SHP77 treated with DMSO at 0.1 percent for 48 hours (cell line): ENCODE data around the gene F2RL2.

Experiments
- DNase-seq: peaks from one replicate; lab custom pipeline; 2025; lab: John Stamatoyannopoulos, UW

Gene F2RL2, protein sequence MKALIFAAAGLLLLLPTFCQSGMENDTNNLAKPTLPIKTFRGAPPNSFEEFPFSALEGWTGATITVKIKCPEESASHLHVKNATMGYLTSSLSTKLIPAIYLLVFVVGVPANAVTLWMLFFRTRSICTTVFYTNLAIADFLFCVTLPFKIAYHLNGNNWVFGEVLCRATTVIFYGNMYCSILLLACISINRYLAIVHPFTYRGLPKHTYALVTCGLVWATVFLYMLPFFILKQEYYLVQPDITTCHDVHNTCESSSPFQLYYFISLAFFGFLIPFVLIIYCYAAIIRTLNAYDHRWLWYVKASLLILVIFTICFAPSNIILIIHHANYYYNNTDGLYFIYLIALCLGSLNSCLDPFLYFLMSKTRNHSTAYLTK

DNA sequence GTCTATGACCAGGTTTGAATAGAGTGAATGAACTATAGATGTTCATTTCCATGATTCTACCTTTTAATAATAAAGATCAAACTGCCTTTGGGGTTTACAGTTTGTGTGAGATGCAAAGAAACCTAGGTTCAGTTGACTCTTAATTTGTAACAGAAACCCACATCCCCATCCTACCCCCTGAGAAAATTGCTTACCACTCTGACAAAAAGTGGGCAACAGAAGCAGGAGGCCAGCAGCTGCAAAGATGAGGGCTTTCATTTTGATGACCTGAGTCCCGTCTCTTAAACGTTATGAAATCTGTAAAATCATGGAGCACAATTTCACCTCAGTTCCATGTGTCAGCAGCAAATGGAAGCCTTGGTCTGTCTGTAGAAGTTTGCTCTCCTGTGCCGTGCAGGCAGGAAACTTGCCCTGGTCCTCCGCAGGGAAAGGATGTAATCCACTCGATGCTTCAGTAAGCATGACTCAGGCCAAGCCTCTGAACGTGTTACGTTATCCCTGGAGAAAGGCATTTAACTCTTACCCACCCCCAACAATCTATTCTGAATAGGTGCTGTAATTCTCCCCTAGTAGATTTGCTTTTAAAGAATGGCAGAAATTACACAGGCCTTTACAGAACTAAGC is at the start of gene F2RL2:
Gene F2RL2, minus strand, starts transcription at position 431 of the 624 bp plus-strand sequence. Its CDS starts 173 bp downstream, at position 258.
- DNase-seq, result no peak

- DNase-seq, result no peak
These were observed 49.0 kb upstream of the F2RL2 start for GRCh38 chr5:76672242-76672641.

DNA sequence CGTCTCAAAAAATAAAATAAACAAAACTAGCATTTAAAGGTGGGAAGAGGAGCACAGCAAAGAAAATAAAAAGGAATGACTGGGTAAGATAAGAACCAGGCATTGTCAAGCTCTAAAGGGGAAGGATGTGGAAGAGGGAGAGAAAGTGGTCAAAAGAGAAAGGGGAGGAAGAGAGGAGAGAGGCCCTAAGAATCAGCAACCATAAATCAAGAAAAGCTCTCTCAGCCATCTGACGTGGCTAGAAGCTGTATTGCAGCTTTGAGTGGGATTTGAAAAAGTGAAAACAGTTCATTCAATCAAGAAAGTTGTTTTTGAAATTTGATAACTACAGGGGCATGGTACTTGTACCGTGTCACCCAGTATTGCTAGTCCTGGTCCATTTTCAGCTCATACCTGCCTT is 47.3 kb upstream of the F2RL2 start:
- DNase-seq, result no peak

DNA sequence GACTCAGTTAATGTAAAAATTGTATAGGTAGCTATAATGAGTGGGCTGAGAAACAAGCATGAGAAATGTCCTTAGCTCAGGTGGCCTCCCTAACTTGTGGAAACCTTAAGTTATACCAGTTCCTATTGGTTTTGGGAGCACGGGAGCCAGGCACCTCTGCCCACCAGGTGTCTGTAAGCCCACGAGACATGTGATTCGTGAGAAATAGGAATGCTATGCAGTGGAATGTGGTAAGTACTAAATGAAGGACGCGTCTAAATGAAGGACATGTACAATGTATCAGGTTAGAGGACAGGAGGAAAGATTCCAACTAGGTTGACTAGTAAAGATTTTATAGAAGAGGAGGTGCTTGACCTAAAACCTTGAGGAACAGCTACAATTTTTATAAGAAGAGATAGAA is 46.0 kb upstream of the F2RL2 start:
- DNase-seq, result no peak

GRCh38 chr5:76667495-76667894 is 44.3 kb upstream of the F2RL2 start:
- no peak for DNase-seq

DNA sequence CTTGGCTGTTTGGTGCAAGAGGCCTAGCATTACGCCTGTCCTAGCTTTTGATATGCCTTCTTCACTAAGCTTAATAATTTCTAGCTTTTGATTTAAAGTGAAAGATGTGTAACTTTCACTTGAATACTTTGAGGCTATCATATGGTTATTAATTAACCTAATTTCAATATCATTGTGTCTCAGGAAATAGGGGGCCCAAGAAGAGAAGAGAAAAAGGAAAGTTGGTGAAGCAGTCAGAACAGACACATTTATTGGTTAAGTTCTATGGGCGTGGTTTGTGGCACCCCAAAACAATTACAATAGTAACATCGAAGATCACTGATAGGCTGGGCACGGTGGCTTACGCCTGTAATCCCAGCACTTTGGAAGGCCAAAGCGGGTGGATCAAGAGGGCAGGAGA is 40.9 kb upstream of the F2RL2 start:
- DNase-seq, result no peak

DNA sequence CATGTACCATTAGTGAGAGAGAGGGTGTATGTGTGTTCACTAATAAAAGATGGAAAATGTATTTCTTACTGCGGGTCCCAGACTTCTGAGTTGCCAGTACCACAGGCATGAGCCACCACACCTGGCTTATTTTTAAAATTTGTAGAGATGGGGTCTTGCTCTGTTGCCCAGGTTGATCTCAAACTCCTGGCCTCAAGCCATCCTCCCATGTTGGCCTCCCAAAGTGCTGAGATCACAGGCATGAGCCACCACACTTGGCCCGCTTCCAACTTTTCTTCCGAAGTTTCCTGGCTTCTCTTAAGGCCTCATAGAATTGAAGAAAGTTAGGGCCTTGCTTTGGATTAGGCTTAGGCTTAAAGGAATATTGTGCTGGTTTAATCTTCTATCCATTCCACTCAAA is 40.4 kb upstream of the F2RL2 start:
- DNase-seq, result no peak

GRCh38 chr5:76662521-76662920 is 39.3 kb upstream of the F2RL2 start:
- DNase-seq, result no peak

GRCh38 chr5:76660360-76660759 is 37.2 kb upstream of the F2RL2 start:
- DNase-seq, result no peak

GRCh38 chr5:76657683-76658311 is 34.6 kb upstream of the F2RL2 start:
- DNase-seq, result no peak

GRCh38 chr5:76657091-76657490 is 33.9 kb upstream of the F2RL2 start:
- DNase-seq, result no peak

GRCh38 chr5:76652809-76653414 is 29.7 kb upstream of the F2RL2 start:
- DNase-seq, result no peak

DNA sequence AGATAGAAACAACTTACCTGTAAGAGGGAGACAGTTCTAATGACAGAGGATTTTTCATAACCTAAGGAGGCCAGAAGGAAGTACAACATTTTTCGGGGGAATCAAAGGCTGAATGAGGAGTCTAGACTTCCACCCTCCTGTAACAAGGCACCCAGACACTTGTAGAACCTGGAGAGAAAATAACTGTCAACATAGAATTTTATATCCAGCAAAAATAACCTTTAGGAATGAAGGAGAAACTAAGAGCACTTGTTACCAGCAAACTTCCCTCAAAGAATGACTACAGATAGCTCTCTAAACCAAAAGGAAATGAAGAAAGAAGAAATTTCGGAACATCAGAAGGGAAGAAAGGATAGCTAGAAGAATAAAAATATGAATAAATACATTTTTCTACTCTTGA is 25.9 kb upstream of the F2RL2 start:
- DNase-seq, result no peak

DNA sequence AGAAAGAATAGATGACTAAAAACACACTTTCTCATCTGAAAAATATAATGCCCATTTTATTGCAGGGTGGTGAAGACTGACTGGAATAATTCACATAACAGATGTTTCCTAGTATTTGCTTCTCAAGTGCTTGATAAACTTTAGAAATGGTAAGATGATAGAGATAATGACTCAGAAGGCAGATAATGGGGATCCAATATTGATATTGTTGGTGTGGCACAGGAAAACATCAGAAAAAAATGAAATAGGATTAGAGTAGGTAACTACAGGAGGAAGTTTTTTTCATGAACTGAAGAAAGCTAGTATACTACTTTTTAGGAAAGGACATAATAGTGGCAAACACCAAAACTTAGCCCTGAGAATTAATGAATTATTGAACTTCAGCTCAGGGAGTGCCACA is 20.2 kb upstream of the F2RL2 start:
- DNase-seq, result no peak

- no peak for DNase-seq
These were observed 19.3 kb upstream of the F2RL2 start for GRCh38 chr5:76642390-76643040.

- DNase-seq, result peak; percentile 6
These were observed 18.4 kb upstream of the F2RL2 start for GRCh38 chr5:76641514-76642120.

- DNase-seq, result no peak
These were observed 15.3 kb upstream of the F2RL2 start for GRCh38 chr5:76638479-76638878.

DNA sequence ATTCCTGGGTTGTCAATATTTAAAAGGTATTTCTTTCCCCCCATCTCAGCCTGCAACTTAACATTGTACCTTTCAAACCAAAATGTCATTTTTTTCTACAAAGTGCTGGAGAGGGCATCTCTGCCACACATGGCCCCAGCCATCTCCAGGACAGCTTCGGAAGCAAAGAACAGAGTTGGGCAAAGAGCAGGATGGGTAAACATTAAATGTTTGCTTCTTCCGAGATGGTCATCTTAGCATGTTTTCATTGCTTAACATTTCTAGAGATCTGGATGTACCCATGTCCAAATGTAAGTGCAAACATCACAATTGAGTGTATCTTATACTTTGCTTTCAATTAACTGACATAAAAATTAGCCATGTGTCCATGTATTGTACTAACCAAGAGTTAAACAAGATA is 14.3 kb upstream of the F2RL2 start:
- DNase-seq, result no peak

DNA sequence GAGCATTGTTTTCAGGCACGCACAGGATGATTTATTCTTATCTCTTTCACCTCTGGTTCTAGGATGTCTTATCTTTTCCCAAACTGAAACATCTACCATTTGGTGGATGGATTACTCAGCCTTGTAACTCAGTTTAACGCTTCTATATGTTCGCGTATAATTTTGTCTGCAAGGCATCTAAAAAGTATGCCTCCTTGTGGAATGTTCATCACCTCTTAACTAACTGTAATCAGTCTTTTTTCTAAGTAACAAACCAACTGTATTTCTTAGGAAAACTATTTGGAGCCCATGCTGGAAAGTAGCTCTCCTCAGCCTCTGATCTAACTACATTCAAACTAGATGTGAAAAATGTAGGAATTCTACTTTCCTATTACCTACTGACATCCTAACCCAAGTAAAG is 11.5 kb upstream of the F2RL2 start:
- DNase-seq, result no peak

DNA sequence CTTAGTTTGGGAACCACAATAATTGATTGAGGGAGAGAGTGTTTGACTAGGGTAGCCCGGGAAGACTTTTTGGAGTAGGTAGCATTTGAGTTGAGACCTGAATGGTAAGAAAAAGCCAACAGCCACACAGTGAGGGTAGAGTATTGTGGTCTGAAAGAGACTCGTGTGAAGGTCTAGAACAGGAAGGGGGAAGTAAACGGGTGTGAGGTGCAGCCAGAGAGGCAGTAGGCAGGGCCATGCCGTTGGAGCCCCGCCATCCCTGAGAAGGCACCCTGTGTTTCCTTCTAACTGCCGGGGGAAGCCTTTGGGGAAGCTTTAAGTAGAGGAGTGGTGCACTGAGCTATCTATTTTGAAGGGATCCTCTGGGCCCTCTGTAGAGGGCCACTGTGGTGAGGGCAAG is 3.5 kb upstream of the F2RL2 start:
- DNase-seq, result no peak

DNA sequence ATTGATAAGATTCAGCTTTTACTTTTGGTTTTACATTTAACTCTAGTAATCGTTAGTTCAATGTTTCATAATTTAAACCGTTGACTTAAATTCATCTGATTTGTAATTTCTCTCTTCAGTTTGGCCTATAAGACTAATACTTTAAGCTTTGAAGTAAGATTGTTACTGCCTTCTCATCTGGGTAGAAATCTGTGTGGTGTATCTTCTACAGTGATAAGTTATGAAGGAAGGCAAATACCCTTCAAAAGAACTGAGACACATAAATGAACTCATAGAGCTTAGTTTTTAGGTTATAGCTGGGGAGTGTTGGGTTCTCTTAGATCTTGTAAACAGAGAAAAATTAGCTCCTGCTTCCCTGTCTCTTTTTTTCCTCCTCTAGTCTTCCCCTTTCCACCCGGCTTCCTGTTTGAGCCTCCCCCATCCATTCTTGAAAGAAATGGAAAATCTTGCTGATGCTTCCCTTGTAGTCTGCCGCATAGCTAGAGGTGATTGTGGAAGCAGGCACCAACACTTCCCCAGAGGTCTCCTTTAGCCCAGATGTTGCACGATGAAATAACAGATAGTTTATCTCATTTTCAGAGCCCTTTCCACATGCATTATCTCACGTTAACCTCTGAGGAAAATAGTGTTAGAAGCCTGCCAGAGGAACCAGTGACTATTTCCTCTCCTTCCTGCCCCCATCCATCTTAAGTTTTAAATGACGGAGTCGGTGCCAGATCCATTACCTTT is 2.0 kb upstream of the F2RL2 start:
- no peak for DNase-seq
